DND-41 (cell line): ENCODE results near the gene CCDC136.

ENCODE experiments used
- EZH2 ChIP-seq: IDR thresholded peaks from 3 replicates; pipeline ENCODE4 v1.6.1; 2012; ENCODE audit warnings: borderline replicate concordance, low read depth, mild to moderate bottlenecking, moderate library complexity, low read length, inconsistent platforms; ENCODE audit not compliant: severe bottlenecking
- TF ChIP-seq, protein P1 (sequence below): IDR thresholded peaks from 2 replicates; pipeline ENCODE4 v1.5.1; 2012; ENCODE audit warnings: borderline replicate concordance, low read length, moderate library complexity, mild to moderate bottlenecking; ENCODE audit not compliant: poor library complexity, severe bottlenecking; ENCODE audit errors: extremely low read depth

DNA sequence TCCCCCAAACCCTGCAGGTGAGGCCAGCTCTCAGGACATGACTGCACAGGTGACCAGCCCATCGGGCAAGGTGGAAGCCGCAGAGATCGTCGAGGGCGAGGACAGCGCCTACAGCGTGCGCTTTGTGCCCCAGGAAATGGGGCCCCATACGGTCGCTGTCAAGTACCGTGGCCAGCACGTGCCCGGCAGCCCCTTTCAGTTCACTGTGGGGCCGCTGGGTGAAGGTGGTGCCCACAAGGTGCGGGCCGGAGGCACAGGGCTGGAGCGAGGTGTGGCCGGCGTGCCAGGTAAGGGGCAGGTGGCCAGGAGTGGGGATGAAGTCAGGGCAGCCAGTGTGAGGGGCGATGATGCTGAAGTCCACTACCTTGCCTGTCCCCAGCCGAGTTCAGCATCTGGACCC is 62.6 kb downstream of the CCDC136 start:
- TF ChIP-seq EZH2 = no peak
- TF ChIP-seq, protein P1, sequence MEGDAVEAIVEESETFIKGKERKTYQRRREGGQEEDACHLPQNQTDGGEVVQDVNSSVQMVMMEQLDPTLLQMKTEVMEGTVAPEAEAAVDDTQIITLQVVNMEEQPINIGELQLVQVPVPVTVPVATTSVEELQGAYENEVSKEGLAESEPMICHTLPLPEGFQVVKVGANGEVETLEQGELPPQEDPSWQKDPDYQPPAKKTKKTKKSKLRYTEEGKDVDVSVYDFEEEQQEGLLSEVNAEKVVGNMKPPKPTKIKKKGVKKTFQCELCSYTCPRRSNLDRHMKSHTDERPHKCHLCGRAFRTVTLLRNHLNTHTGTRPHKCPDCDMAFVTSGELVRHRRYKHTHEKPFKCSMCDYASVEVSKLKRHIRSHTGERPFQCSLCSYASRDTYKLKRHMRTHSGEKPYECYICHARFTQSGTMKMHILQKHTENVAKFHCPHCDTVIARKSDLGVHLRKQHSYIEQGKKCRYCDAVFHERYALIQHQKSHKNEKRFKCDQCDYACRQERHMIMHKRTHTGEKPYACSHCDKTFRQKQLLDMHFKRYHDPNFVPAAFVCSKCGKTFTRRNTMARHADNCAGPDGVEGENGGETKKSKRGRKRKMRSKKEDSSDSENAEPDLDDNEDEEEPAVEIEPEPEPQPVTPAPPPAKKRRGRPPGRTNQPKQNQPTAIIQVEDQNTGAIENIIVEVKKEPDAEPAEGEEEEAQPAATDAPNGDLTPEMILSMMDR = no peak
